H1 (cell line): ENCODE data around the gene SLC8A1.

Source experiments
- BCL11A ChIP-seq, 2 experiments: IDR thresholded peaks; one replicate each; pipeline ENCODE4 v1.6.1; 2011; ENCODE audit warnings: low read depth in 2 of 2, low read length in 2 of 2, mild to moderate bottlenecking in 2 of 2
- EZH2 ChIP-seq: fragments of 200-600 bp; sonication (generic); IDR thresholded peaks from 2 replicates; pipeline ENCODE4 v1.7.1; 2012; ENCODE audit warnings: low read depth, mild to moderate bottlenecking, moderate library complexity, low read length, inconsistent platforms; ENCODE audit not compliant: severe bottlenecking
- KDM4A ChIP-seq: IDR thresholded peaks from one replicate; pipeline ENCODE4 v1.7.1; 2012; ENCODE audit warnings: low read depth, mild to moderate bottlenecking, moderate library complexity, low read length, inconsistent platforms; ENCODE audit not compliant: severe bottlenecking
- NANOG ChIP-seq: IDR thresholded peaks from 2 replicates; pipeline ENCODE4 v1.6.1; 2011; ENCODE audit warnings: low read length, low read depth, mild to moderate bottlenecking, inconsistent platforms; ENCODE audit not compliant: insufficient read depth, poor library complexity, severe bottlenecking
- POLR2A ChIP-seq, 2 experiments: IDR thresholded peaks; 1 replicate in 1 of 2; 2 replicates in 1 of 2; pipeline ENCODE4 v1.6.1; 2011; ENCODE audit warnings: low read depth in 2 of 2, low read length in 2 of 2, mild to moderate bottlenecking in 2 of 2; ENCODE audit errors: control extremely low read depth in 1 of 2
- POLR2AphosphoS5 ChIP-seq: IDR thresholded peaks from 2 replicates; pipeline ENCODE4 v1.6.1; 2011; ENCODE audit warnings: low read depth, low read length
- RAD21 ChIP-seq, 2 experiments: IDR thresholded peaks in 1 of 2; conservative IDR thresholded peaks in 1 of 2; 2 replicates each; pipeline ENCODE4 v1.6.1; 2011; ENCODE audit warnings: low read depth in 2 of 2, low read length in 2 of 2, improper control_type of control experiment in 1 of 2, inconsistent platforms in 1 of 2, mild to moderate bottlenecking in 1 of 2, moderate library complexity in 1 of 2
- RBBP5 ChIP-seq: IDR thresholded peaks from 2 replicates; pipeline ENCODE4 v1.7.1; 2012; ENCODE audit warnings: low read depth, mild to moderate bottlenecking, inconsistent platforms, low read length, moderate library complexity, borderline replicate concordance
- RNF2 ChIP-seq: fragments of 200-900, 300-1000 bp; sonication (generic); IDR thresholded peaks from 2 replicates; pipeline ENCODE4 v1.7.1; 2016; ENCODE audit warnings: borderline replicate concordance, low read depth, mild to moderate bottlenecking, antibody characterized with exemption, low read length; ENCODE audit not compliant: poor library complexity, severe bottlenecking; ENCODE audit errors: missing control alignments
- RXRA ChIP-seq: IDR thresholded peaks from 2 replicates; pipeline ENCODE4 v1.6.1; 2011; ENCODE audit warnings: low read depth, mild to moderate bottlenecking, low read length, moderate library complexity; ENCODE audit not compliant: insufficient read depth
- SIX5 ChIP-seq: IDR thresholded peaks from 2 replicates; pipeline ENCODE4 v1.6.1; 2011; ENCODE audit warnings: mild to moderate bottlenecking, low read depth, low read length
- ZNF274 ChIP-seq: IDR thresholded peaks from 2 replicates; pipeline ENCODE4 v1.7.0; 2012; ENCODE audit warnings: low read length, borderline replicate concordance; ENCODE audit errors: extremely low read depth
- TF ChIP-seq, protein P1 (sequence below), 3 experiments: IDR thresholded peaks; 1 replicate in 2 of 3; 2 replicates in 1 of 3; pipeline versions ENCODE4 v1.5.1 to v1.6.1; 2011; ENCODE audit warnings: low read length in 3 of 3, mild to moderate bottlenecking in 3 of 3, inconsistent platforms in 2 of 3, low read depth in 1 of 3, moderate library complexity in 1 of 3; ENCODE audit not compliant: insufficient read depth in 1 of 3; ENCODE audit errors: control extremely low read depth in 1 of 3
- TF ChIP-seq, protein P2 (sequence below): IDR thresholded peaks from 2 replicates; pipeline ENCODE4 v1.6.1; 2012; ENCODE audit warnings: low read length, inconsistent platforms

DNA sequence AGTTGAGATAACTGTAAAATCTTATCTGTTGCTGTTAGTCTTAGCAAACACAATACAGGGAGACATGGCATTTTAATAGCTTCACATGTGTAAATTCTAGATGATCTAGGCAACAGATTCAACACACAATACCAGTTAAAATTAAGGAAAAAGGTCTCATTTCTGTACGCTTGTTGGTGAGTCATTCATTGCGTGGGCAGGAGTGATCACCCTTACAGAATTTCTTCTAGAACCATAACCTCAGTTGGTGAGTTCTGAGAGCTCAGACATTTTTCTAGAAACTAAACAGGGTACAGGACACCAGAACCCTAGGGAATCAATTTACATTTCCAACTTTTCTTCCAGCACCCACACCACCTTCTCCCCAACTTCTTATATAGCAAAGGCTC, 81.9 kb downstream of the SLC8A1 start:
- TF ChIP-seq ZNF274: no peak
- no peak for TF ChIP-seq EZH2
- TF ChIP-seq, protein P1, sequence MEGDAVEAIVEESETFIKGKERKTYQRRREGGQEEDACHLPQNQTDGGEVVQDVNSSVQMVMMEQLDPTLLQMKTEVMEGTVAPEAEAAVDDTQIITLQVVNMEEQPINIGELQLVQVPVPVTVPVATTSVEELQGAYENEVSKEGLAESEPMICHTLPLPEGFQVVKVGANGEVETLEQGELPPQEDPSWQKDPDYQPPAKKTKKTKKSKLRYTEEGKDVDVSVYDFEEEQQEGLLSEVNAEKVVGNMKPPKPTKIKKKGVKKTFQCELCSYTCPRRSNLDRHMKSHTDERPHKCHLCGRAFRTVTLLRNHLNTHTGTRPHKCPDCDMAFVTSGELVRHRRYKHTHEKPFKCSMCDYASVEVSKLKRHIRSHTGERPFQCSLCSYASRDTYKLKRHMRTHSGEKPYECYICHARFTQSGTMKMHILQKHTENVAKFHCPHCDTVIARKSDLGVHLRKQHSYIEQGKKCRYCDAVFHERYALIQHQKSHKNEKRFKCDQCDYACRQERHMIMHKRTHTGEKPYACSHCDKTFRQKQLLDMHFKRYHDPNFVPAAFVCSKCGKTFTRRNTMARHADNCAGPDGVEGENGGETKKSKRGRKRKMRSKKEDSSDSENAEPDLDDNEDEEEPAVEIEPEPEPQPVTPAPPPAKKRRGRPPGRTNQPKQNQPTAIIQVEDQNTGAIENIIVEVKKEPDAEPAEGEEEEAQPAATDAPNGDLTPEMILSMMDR (IDR thresholded peaks at IDR 0.05; ENCODE audit: control extremely low read depth in 1 of 3, insufficient read depth in 1 of 3, low read depth in 1 of 3, low read length in 3 of 3): no peak
- TF ChIP-seq, protein P2, sequence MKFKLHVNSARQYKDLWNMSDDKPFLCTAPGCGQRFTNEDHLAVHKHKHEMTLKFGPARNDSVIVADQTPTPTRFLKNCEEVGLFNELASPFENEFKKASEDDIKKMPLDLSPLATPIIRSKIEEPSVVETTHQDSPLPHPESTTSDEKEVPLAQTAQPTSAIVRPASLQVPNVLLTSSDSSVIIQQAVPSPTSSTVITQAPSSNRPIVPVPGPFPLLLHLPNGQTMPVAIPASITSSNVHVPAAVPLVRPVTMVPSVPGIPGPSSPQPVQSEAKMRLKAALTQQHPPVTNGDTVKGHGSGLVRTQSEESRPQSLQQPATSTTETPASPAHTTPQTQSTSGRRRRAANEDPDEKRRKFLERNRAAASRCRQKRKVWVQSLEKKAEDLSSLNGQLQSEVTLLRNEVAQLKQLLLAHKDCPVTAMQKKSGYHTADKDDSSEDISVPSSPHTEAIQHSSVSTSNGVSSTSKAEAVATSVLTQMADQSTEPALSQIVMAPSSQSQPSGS: no peak
- no peak for TF ChIP-seq SIX5
- TF ChIP-seq POLR2AphosphoS5: no peak
- TF ChIP-seq BCL11A (IDR thresholded peaks at IDR 0.05; ENCODE audit: low read depth in 2 of 2, low read length in 2 of 2): no peak
- no peak for TF ChIP-seq NANOG
- no peak for TF ChIP-seq POLR2A (IDR thresholded peaks at IDR 0.05; ENCODE audit: control extremely low read depth in 1 of 2, low read depth in 2 of 2, low read length in 2 of 2)
- TF ChIP-seq RBBP5: no peak
- no peak for TF ChIP-seq KDM4A
- TF ChIP-seq RAD21 (IDR thresholded peaks at IDR 0.05 in 1 of 2, conservative IDR thresholded peaks at IDR 0.05 in 1 of 2; ENCODE audit: low read depth in 2 of 2, low read length in 2 of 2): no peak
- TF ChIP-seq RNF2: no peak
- no peak for TF ChIP-seq RXRA
